Measurements from ENCODE around the gene CCDC187. TPM values are rescaled to one million over a fixed set of nuclear protein-coding genes. Genes with fewer than 3 reads are reported as not detected.

The CCDC187 gene
- total and polyA plus RNA-seq, 2 of the 13 experiments (the other 11 are each of a cell fraction or from before 2014, with no cell fraction given), result 0.03 to 0.13 TPM

DNA sequence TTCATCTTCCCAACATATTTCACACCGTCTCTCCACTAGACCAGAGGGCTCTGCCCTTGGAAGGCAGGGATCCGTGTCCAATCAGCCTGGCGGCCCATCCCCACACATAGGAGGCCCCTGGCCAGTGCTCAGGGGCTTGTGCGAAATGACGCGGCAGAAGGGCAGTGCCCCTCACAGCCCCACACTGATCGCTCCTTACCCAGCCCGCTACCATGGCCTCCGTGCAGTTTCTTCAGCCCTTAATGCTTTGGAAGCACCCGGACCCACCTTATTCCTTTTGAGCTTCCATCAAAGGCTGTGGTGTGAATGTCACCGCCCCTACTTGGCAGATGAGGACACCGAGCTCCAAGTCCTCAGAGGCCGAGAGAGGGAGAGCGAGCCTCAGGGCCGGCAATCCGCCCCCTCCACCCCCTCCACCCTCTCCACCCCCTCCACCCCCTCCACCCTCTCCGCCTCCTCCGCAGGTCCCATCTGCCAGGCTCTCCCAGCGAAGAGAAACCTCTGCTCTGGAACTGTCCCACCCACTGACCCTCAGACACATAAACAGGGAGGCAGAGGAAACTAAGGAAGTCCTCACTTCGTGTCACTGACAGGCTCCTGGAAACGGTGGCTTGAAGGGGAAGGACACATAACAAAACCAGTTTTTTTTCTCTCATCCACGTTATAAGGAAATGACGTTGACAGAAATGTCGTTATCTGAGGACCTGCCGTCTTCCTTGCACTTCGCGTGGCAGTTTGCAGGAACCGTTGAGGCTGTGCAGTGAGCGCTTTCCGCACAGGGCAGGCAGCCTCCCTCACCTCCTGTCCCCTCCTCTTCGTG, 72.2 kb downstream of the CCDC187 start (continued):
- TF ChIP-seq GTF3A (CRISPR knock-in tag; conservative IDR thresholded peaks at IDR 0.05) (no peak), ELF4 (CRISPR knock-in tag; IDR thresholded peaks at IDR 0.05; ENCODE audit: borderline replicate concordance) (no peak), ZNF572 (CRISPR knock-in tag; IDR thresholded peaks at IDR 0.05) (no peak), KLF13 (CRISPR knock-in tag; IDR thresholded peaks at IDR 0.05) (no peak), CBX5 (CRISPR knock-in tag; IDR thresholded peaks at IDR 0.05; ENCODE audit: borderline replicate concordance) (no peak), SPEN (CRISPR knock-in tag; IDR thresholded peaks at IDR 0.05; ENCODE audit: low read depth) (no peak), CHD2 (IDR thresholded peaks at IDR 0.05; ENCODE audit: low read depth, low read length) (no peak), TAF1 (CRISPR knock-in tag; IDR thresholded peaks at IDR 0.05) (no peak)

DNA sequence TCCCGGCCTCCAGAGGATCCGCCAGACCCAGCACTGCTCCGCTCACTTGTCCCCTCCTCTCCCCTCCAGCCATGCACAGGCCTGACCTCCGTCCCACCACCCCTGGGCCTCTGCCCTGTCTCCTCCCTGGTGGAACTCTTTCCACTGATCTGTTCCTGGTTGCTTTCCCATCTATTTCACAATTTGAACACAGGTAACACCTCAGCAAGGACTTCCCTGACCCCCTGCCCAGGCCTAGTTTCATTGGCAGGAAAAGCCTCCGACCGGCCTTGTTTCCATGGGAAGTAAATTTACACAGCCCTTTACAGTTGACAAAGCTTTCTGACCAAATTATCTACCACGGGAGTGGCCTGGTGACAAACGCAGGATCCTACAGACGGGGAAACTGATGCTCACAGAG, 73.1 kb downstream of the CCDC187 start:
- no peaks in the 10 kb centered on the region for H3K9me3 ChIP-seq (ENCODE audit: low read length)
- BruUV-seq (replicated peaks), result no TSS peak
- H3K27ac ChIP-seq (ENCODE audit: extremely low read length, insufficient read depth, low read length), result no peak overlapping the region
- H3K36me3 ChIP-seq (replicated peaks in 1 of 2; ENCODE audit: control insufficient read depth in 1 of 2, insufficient read depth in 2 of 2, low read length in 2 of 2), result peaks cover 27 to 55% of the 10 kb centered on the region in 2 experiments; a peak in 4 of 5 replicates
- H4K20me1 ChIP-seq (ENCODE audit: insufficient read depth, low read length), result peaks cover 60% of the 10 kb centered on the region
- H3K79me2 ChIP-seq (ENCODE audit: insufficient read depth, low read length), result peaks cover 43% of the 10 kb centered on the region
- no peaks in the 10 kb centered on the region for H3K27me3 ChIP-seq (ENCODE audit: control insufficient read depth in 1 of 2, insufficient read depth in 2 of 2, low read length in 2 of 2)
- H3K4me3 ChIP-seq (replicated peaks in 1 of 3; ENCODE audit: insufficient read depth in 1 of 3, low read depth in 2 of 3, low read length in 3 of 3), result no peak overlapping the region
- DNase-seq (ENCODE audit: low spot score) (no peak), ATAC-seq (no peak), FAIRE-seq (no peak)
- H3K9ac ChIP-seq (ENCODE audit: insufficient read depth, low read depth, low read length), result no peak overlapping the region
- CTCF ChIA-PET (ENCODE audit: low intra/inter-chr PET ratio, low total read pairs), result no interaction called here
- TF ChIP-seq AGO2 (optimal IDR thresholded peaks at IDR 0.05; ENCODE audit: low read depth, low read length), result peak; percentile 9
- TF ChIP-seq, protein P1, sequence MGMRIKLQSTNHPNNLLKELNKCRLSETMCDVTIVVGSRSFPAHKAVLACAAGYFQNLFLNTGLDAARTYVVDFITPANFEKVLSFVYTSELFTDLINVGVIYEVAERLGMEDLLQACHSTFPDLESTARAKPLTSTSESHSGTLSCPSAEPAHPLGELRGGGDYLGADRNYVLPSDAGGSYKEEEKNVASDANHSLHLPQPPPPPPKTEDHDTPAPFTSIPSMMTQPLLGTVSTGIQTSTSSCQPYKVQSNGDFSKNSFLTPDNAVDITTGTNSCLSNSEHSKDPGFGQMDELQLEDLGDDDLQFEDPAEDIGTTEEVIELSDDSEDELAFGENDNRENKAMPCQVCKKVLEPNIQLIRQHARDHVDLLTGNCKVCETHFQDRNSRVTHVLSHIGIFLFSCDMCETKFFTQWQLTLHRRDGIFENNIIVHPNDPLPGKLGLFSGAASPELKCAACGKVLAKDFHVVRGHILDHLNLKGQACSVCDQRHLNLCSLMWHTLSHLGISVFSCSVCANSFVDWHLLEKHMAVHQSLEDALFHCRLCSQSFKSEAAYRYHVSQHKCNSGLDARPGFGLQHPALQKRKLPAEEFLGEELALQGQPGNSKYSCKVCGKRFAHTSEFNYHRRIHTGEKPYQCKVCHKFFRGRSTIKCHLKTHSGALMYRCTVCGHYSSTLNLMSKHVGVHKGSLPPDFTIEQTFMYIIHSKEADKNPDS (CRISPR knock-in tag; IDR thresholded peaks at IDR 0.05), result no peak
- POLR2A ChIA-PET, result interaction anchor here (1.2 kb wide), 1 partner anchor 24 kb away, joined by 3 read pairs; no protein-coding TSS in a partner anchor
- no peaks in the 10 kb centered on the region for H3K4me1 ChIP-seq (ENCODE audit: insufficient read depth, low read length)
- in situ Hi-C loops (cut with HindIII; ENCODE audit: extremely low pct_ligation_motif_present, low pct_unique_long_range_greater_than_20kb) (no loop called here), intact Hi-C loops (cut with micrococcal nuclease; ENCODE audit: unreplicated experiment) (no loop called here)
- H3K4me2 ChIP-seq (ENCODE audit: low read depth, low read length), result no peak overlapping the region
- 87% methylated on average over 9 of the region's 9 CpGs for WGBS (ENCODE audit: low lambda C conversion rate)
- no peak overlapping the region for H2AFZ ChIP-seq (ENCODE audit: low read length)
